KMS-11 (cell line): Measurements from ENCODE around the gene TMEM200C.

Experiments used
- H2AFZ ChIP-seq: fragments of 200-600 bp; sonication (generic); 2 replicates; pipeline ENCODE4 v1.6.1; 2016; ENCODE audit warnings: antibody characterized with exemption, mixed run types, low read depth
- H3K27ac ChIP-seq: fragments of 200-600 bp; sonication (generic); 2 replicates; pipeline ENCODE4 v1.6.1; 2016; ENCODE audit warnings: mild to moderate bottlenecking, mixed run types
- H3K27me3 ChIP-seq: fragments of 200-600 bp; sonication (generic); 2 replicates; pipeline ENCODE4 v1.6.1; 2017; ENCODE audit warnings: mild to moderate bottlenecking, low read depth, mixed run types, moderate library complexity; ENCODE audit not compliant: insufficient read depth
- H3K36me3 ChIP-seq: fragments of 200-600 bp; sonication (generic); 2 replicates; pipeline ENCODE4 v1.6.1; 2017; ENCODE audit warnings: mild to moderate bottlenecking, mixed run types; ENCODE audit not compliant: insufficient read depth
- H3K4me1 ChIP-seq: fragments of 200-600 bp; sonication (generic); 2 replicates; pipeline ENCODE4 v1.6.1; 2016; ENCODE audit warnings: mild to moderate bottlenecking, low read depth, mixed run types; ENCODE audit not compliant: poor library complexity, severe bottlenecking
- H3K4me2 ChIP-seq: fragments of 200-600 bp; sonication (generic); 2 replicates; pipeline ENCODE4 v1.7.0; 2016; ENCODE audit warnings: mild to moderate bottlenecking, mixed run types
- H3K4me3 ChIP-seq: fragments of 200-600 bp; sonication (generic); IDR thresholded peaks from 2 replicates; pipeline ENCODE4 v1.6.1; 2017; ENCODE audit warnings: low read depth, low read length, mixed read lengths; ENCODE audit not compliant: insufficient read depth
- H3K79me2 ChIP-seq: fragments of 200-600 bp; sonication (generic); 2 replicates; pipeline ENCODE4 v1.6.1; 2016; ENCODE audit warnings: low read depth, mixed run types; ENCODE audit not compliant: insufficient read depth
- H3K9ac ChIP-seq: fragments of 200-600 bp; sonication (generic); 2 replicates; pipeline ENCODE4 v1.6.1; 2016; ENCODE audit warnings: mild to moderate bottlenecking, mixed run types
- H4K20me1 ChIP-seq: fragments of 200-600 bp; sonication (generic); 2 replicates; pipeline ENCODE4 v1.6.1; 2016; ENCODE audit warnings: mild to moderate bottlenecking, mixed run types; ENCODE audit not compliant: insufficient read depth
- CTCF ChIP-seq: fragments of 200-600 bp; sonication (generic); conservative IDR thresholded peaks from 2 replicates; pipeline ENCODE4 v1.6.1; 2017; ENCODE audit warnings: low read depth, mild to moderate bottlenecking, antibody characterized with exemption, low read length, moderate library complexity, mixed read lengths

Gene TMEM200C

GRCh38 chr18:5899835-5900234 lies 4.5 kb upstream of the TMEM200C start:
- no peaks in the 10 kb centered on the region for H3K79me2 ChIP-seq
- no peak overlapping the region for H2AFZ ChIP-seq
- no peak overlapping the region for H3K27ac ChIP-seq
- H3K4me2 ChIP-seq = no peak overlapping the region
- H3K27me3 ChIP-seq = no peaks in the 10 kb centered on the region; the same call in 1 of the 2 replicates
- H3K4me1 ChIP-seq = no peaks in the 10 kb centered on the region
- TF ChIP-seq CTCF = no peak
- H4K20me1 ChIP-seq = no peaks in the 10 kb centered on the region
- no peak overlapping the region for H3K4me3 ChIP-seq
- no peak overlapping the region for H3K9ac ChIP-seq
- no peaks in the 10 kb centered on the region for H3K36me3 ChIP-seq

- Histone ChIP-seq H3K79me2 (no peaks in the 10 kb centered on the region), H3K4me3 (no peak overlapping the region)
Observed at GRCh38 chr18:5895876-5896740, 786 bp upstream of the TMEM200C start.

GRCh38 chr18:5894611-5895298 lies 567 bp downstream of the TMEM200C start:
- no peak overlapping the region for H3K27ac ChIP-seq
- no peak overlapping the region for H3K9ac ChIP-seq
- no peak overlapping the region for H3K4me3 ChIP-seq
- no peaks in the 10 kb centered on the region for H3K36me3 ChIP-seq
- H3K79me2 ChIP-seq = no peaks in the 10 kb centered on the region
- no peaks in the 10 kb centered on the region for H3K4me1 ChIP-seq
- peaks cover 11% of the 10 kb centered on the region; the same call in 1 of the 2 replicates for H3K27me3 ChIP-seq
- H3K4me2 ChIP-seq = peak overlapping the region; percentile 39
- H4K20me1 ChIP-seq = no peaks in the 10 kb centered on the region
- TF ChIP-seq CTCF = no peak
- H2AFZ ChIP-seq = peak overlapping the region; percentile 49; the same call in 1 of the 2 replicates

More at GRCh38 chr18:5895876-5896740, 786 bp upstream of the TMEM200C start:
- Histone ChIP-seq H2AFZ (peak overlapping the region; percentile 41; the same call in 1 of the 2 replicates), H3K27ac (no peak overlapping the region), H3K27me3 (peaks cover 11% of the 10 kb centered on the region; the same call in 1 of the 2 replicates), H3K4me2 (no peak overlapping the region), H4K20me1 (no peaks in the 10 kb centered on the region), H3K4me1 (no peaks in the 10 kb centered on the region), H3K36me3 (no peaks in the 10 kb centered on the region), H3K9ac (no peak overlapping the region)
- no peak for TF ChIP-seq CTCF

GRCh38 chr18:5893956-5894610 lies 1.2 kb downstream of the TMEM200C start:
- Histone ChIP-seq H4K20me1 (no peaks in the 10 kb centered on the region), H3K9ac (no peak overlapping the region), H3K27me3 (peaks cover 11% of the 10 kb centered on the region; the same call in 1 of the 2 replicates), H3K4me2 (0 out of 2 replicates have a peak overlapping the region, but pooled peaks have one; percentile 39), H3K27ac (no peak overlapping the region), H3K36me3 (no peaks in the 10 kb centered on the region), H3K79me2 (no peaks in the 10 kb centered on the region), H3K4me1 (no peaks in the 10 kb centered on the region), H3K4me3 (no peak overlapping the region), H2AFZ (no peak overlapping the region)
- no peak for TF ChIP-seq CTCF
